Astrocyte (in vitro differentiated cells and primary cell): ENCODE measurements around the gene WNT3A.

Experiments used
- CTCF ChIP-seq: IDR thresholded peaks from 2 replicates; pipeline ENCODE4 v1.5.1; 2011; ENCODE audit warnings: low read depth, mild to moderate bottlenecking, inconsistent platforms, low read length, moderate library complexity; ENCODE audit not compliant: insufficient read depth
- EZH2 ChIP-seq: IDR thresholded peaks from 2 replicates; pipeline ENCODE4 v1.6.1; 2012; ENCODE audit warnings: mild to moderate bottlenecking, low read length, inconsistent platforms; ENCODE audit not compliant: insufficient read depth

- TF ChIP-seq CTCF (no peak), EZH2 (no peak)
These were observed 82.0 kb downstream of the WNT3A start for GRCh38 chr1:228088586-228089498.
